Endothelial cell of hepatic sinusoid (primary cell): ENCODE measurements around the gene SPANXN1.
"Not testable (repeated sequence)": the region's sequence is repeated elsewhere in the genome, so short reads cannot be mapped to it uniquely, and the experiment has no call there.

Experiments used
- in situ Hi-C: cut with HindIII; loops from 2 replicates; pipeline ENCODE4 v1.10.0; 2017; ENCODE audit warnings: low sequenced_read_pairs

The SPANXN1 gene, protein sequence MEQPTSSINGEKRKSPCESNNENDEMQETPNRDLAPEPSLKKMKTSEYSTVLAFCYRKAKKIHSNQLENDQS

GRCh38 chrX:145247203-145247602 lies at the start of gene SPANXN1:
Gene SPANXN1 (plus strand): TSS chrX:145247503. CDS start chrX:145247587, 84 bp downstream.
- in situ Hi-C loops, result not testable (repeated sequence)

- in situ Hi-C loops, result no loop called here
Measured at GRCh38 chrX:145199078-145199477, 48.2 kb upstream of the SPANXN1 start.

DNA sequence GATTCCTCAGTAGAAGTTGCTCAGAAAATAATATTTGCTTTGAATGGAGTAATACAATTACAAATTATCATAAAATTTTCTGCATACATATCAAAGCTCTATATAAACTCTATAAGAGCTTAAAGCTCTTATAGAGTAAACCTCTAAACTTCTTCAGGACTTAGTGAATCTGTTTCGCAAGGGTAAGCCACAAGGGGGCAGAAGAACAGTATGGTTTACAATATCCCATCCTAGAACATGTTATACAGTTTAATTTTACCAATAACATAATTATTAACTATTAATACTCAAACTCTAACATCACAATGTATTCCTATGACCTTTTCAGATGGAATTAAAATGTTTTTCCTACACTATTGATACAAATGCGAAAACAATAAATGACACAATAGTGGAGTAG lies 33.8 kb upstream of the SPANXN1 start:
- in situ Hi-C loops, result no loop called here

DNA sequence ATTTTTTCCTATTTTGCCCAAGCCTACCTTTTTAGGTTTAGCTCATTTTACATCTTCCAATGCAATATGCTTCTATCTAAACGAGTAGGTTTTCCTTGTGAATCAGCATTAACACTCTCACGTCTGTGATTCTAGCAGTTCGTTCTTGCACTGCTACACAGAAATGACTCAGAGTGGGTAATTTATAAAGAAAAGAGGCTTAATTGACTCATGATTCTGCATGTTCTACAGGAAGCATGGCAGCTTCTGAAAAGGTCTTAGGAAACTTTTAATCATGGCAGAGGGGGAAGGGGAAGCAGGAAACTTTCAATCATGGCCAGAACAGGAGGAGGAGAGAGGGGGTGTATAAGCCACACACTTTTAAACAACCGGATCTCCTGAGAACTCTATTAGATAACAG lies 44.9 kb downstream of the SPANXN1 start:
- in situ Hi-C loops, result no loop called here
